Activated T-cell treated with anti-CD3 and anti-CD28 coated beads for 48 hours (primary cell): ENCODE measurements around the gene ADORA2A.
A peak's percentile ranks its signal among the peaks of the same experiment; 100 is the strongest.

Experiments used
- DNase-seq: peaks from one replicate; pipeline ENCODE4 v3.0.0-alpha.2; 2020; ENCODE audit warnings: low read depth

Gene ADORA2A

DNA sequence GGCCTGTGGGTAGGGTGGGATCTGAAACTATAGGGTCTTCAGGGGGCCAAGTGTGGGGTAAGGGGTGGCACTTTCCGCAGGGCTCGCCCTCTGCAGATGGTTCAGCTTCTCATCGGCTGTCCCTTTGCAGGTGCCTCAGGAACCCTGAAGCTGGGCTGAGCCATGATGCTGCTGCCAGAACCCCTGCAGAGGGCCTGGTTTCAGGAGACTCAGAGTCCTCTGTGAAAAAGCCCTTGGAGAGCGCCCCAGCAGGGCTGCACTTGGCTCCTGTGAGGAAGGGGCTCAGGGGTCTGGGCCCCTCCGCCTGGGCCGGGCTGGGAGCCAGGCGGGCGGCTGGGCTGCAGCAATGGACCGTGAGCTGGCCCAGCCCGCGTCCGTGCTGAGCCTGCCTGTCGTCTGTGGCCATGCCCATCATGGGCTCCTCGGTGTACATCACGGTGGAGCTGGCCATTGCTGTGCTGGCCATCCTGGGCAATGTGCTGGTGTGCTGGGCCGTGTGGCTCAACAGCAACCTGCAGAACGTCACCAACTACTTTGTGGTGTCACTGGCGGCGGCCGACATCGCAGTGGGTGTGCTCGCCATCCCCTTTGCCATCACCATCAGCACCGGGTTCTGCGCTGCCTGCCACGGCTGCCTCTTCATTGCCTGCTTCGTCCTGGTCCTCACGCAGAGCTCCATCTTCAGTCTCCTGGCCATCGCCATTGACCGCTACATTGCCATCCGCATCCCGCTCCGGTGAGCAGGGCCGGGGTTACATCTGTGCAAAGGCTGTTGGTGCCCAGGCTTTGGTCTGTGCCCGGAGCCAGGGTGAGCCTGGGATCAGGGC, 5.8 kb downstream of the ADORA2A start:
- no peak for DNase-seq

DNA sequence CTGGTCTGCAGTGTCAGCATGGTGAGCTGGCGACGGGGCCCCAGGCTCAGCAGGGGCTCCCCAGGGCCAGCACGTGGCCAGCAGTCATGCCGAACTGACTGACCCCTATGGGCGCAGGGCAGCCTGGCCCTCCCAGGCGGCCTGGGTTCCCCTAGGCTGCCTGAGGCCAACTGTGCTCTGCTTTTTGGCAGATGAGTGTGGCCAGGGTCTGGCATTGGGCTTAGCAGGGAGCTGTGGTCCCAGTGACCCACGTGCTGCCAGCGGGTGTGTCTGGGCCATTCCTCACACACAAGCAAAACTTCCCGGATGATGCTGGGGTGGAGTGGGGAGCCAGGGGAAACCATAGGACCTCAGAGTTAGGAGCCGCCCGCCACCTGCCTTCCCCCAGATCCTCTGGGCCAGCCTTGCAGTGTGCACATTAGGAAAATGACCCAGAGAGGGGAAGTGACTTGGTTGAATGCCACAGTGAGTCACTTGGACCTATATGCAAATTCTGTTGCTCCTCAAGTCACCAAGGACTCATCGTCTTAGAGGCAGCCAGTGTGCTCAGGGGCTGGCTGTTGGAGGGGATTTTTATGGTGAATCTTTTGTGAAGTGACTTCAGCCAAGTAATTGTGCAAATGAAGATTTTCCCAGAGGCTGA, 6.5 kb downstream of the ADORA2A start:
- no peak for DNase-seq

DNA sequence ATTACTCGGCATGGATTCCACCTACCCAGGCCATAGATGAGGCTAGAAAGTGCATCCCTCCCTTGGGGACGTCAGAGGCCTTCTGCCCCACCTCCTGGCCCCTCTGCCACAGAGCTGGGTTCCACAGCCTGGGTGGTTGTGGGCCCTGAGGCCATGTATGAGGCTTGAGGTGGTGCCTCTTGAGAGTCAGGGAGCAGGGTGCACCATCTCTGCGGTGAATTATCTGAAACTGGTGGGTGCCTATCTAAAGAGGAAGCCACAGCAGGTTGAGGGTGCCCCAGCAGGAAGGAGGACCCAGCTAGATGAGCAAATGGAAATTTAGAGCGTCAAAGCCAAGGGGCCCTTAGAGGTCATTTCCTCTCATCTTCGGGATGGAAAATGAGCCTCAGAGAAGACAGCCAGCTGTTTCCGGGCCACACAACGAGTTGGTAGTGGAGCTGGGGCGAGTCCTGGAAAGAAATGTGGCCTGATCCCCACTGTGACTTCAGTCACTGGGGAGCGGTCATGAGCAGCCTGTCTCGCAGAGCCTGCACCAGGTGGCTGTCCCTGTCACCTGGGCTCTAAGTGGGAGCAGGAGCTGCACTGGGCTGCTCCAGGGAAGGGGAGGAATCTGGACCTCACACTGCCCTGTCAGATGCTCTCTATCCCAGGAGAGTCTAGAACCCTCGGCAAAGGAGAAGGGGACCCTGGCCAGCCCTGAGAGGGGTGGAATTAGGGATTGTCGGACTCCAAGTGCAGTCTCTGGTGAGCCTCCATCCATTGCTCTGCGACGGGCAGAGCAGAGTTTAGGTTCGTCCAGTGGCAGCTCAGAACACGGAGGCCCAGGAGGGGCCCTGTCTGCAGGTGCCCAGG, 7.3 kb downstream of the ADORA2A start:
- DNase-seq: peak; percentile 61

DNA sequence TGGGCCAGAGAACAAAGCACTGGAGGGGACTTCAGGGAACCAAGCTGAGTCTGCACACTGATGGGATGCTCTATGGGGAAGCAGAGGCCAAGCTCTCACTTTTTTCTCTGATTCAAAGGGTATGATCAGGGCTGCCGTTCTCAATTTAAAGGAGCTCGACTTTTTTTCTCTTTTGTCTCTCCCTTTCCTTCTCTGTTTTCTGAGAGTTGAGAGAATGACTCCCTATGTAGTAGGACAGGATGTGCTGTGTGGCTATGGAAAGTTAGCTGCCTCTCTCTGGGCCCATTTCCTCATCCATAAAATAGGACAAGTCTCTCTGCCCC, 7.9 kb downstream of the ADORA2A start:
- DNase-seq: no peak

DNA sequence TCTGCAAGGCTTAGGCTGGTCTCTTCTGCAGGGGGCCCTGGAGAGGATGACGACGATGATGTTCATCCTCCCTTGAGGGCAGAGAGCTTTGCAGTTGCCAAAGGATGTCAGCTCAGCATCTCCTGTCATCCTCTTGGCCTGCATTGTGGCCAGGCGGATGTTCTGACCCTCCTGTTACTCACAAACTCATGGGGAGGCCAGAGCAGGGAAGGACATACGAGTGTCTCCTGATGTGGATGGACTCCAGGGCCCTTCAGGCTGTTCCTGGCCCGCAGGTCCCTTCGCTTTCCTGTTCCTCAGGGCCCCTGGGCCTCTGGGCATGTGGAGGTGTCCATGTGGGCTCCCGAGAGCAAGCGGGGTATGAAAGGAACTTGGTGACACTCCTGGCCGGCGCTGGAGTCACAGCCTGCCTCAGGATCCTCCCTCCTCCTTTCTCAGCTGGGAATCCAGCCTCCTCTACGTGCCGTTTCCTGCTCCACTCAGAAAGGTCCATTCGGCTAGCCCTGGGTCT, 8.5 kb downstream of the ADORA2A start:
- DNase-seq: no peak

DNA sequence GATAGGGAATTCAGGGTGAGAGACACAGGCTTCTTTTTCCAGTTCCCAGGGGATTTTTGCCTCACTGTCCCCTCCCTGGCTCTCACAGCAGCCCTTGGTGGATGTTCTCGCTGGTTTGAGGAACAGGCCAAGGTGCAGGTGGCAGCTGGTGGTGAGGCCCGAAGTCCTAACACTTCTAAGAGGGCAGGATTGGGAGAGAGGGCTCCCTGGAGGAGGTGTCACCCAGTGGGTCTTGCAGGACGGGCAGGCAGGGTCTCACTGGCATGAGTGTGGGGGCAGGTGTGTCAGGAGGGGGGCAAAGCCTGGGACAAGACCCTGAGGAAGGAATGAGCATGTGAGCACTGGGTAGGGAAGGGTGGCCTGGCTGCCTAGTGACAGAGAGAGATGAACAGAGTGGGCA, 9.2 kb downstream of the ADORA2A start:
- no peak for DNase-seq

DNA sequence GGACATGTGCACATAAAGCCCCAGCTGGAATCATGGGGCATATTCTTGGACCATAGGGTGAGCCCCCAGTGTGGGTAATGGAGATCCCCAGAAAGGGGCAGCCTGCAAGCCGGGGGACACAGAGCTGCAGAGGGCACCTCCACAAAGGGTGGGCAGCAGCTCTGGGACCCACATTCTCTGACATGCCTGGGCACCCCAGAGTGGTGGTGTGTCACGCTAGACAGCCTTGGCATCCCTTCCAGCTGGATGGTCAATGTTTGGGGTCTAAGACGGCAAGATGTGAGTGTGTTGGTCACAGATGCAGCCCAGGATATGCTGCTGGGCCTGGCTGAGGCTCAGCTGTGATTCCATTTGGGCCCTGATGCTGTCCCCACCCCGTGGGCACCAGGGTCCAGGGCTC, 9.7 kb downstream of the ADORA2A start:
- no peak for DNase-seq

DNA sequence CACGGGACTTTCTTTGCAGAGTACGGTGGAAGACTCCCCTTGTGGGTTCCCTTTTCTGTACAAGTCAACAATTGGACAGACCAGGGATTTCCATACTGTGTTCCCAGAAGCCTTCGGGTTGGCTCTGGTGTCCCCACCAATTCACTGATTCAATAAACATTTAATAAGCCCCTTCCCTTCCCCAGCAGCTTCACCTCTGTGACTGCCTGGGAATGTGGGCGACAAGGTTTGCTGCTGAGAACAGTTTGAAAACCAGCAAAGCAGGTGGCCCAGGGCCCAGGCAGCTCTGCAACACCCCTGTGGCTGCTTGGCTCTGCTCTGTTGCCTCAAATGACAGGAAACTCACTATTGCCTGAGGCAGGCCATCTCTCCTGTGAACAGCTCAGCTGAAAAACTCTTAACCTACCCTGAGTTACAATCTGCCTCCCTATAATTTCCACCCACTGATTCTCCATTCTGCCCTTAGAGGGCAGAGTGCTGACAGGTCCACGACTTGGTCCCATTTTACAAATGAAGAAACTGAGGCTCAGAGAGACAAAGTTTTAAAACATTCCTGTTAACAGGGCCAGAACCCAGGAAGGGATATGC, 10.4 kb downstream of the ADORA2A start:
- no peak for DNase-seq

DNA sequence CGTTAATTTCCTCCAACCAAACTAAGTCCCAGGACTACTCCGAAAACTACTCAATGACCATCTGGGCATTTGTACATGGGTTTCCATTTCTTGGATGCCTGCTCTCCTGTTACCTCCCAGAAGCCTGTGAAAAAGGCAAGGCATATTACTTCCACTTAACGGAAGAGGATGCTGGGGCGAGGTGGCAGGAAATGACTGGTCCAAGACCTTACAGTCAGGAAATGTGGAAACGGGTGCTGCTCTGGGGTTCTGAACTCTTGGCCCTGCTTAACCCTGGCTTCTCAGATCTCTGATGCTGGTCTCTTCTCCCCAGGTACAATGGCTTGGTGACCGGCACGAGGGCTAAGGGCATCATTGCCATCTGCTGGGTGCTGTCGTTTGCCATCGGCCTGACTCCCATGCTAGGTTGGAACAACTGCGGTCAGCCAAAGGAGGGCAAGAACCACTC, 12.9 kb downstream of the ADORA2A start:
- no peak for DNase-seq

DNA sequence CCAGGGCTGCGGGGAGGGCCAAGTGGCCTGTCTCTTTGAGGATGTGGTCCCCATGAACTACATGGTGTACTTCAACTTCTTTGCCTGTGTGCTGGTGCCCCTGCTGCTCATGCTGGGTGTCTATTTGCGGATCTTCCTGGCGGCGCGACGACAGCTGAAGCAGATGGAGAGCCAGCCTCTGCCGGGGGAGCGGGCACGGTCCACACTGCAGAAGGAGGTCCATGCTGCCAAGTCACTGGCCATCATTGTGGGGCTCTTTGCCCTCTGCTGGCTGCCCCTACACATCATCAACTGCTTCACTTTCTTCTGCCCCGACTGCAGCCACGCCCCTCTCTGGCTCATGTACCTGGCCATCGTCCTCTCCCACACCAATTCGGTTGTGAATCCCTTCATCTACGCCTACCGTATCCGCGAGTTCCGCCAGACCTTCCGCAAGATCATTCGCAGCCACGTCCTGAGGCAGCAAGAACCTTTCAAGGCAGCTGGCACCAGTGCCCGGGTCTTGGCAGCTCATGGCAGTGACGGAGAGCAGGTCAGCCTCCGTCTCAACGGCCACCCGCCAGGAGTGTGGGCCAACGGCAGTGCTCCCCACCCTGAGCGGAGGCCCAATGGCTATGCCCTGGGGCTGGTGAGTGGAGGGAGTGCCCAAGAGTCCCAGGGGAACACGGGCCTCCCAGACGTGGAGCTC, 13.5 kb downstream of the ADORA2A start:
- no peak for DNase-seq

DNA sequence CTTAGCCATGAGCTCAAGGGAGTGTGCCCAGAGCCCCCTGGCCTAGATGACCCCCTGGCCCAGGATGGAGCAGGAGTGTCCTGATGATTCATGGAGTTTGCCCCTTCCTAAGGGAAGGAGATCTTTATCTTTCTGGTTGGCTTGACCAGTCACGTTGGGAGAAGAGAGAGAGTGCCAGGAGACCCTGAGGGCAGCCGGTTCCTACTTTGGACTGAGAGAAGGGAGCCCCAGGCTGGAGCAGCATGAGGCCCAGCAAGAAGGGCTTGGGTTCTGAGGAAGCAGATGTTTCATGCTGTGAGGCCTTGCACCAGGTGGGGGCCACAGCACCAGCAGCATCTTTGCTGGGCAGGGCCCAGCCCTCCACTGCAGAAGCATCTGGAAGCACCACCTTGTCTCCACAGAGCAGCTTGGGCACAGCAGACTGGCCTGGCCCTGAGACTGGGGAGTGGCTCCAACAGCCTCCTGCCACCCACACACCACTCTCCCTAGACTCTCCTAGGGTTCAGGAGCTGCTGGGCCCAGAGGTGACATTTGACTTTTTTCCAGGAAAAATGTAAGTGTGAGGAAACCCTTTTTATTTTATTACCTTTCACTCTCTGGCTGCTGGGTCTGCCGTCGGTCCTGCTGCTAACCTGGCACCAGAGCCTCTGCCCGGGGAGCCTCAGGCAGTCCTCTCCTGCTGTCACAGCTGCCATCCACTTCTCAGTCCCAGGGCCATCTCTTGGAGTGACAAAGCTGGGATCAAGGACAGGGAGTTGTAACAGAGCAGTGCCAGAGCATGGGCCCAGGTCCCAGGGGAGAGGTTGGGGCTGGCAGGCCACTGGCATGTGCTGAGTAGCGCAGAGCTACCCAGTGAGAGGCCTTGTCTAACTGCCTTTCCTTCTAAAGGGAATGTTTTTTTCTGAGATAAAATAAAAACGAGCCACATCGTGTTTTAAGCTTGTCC, 14.3 kb downstream of the ADORA2A start:
- DNase-seq: no peak

DNA sequence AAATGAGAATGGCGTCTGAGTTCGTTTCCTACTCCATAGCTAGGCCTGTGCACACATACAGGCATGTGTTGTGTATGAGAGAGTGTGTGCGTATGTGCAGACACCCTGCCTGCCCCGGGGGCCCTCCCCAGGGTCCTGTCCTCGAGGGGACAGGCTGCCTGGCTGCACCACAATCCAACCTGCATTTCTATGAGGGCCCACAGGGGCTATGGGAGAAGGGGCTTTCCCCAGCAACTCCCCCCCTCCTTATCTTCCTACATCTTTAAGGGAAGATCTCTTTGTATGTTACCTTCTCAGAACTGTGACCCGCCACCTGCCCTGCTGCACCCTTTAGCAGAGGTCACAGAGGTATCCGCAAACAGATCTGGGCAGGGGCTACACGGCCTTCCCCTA, 14.9 kb downstream of the ADORA2A start:
- DNase-seq: no peak

DNA sequence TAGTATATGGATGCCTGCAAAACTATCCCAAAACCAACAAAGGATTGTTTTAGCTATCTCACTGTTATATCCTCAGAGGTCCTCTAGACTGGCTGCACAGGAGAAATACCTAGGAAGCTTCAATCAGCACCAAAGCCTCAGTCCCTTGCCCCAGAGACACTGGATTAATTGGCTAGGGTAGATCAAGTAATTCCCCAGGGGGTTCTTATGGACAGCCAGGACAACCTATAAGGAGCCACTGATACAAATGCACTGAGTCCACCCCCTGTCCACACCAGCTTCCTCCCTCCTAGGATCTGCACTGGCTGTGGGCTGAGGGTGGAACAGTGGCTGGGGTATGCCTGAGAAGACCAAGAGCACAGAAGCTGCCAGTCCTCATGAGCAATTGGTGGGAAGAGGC, 16.3 kb downstream of the ADORA2A start:
- no peak for DNase-seq

DNA sequence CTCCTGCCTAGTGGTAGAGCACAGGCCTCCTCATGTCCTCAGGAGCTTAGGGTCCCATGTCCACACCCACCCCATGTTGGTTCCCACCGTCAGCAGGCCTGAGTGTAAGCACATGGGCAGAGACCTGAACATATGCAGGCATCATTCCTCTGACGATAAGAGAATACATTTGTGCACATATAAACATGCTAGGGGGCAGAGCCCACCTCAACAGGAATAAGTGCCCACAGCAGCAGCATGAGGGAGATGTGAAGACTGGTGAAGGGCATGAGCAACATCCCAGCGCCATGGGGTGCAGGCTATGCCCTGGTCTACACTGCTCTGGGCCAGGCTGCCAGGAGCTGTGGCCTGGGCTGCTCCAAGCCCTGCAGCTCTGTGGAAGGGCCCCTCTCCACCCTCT, 16.9 kb downstream of the ADORA2A start:
- no peak for DNase-seq

DNA sequence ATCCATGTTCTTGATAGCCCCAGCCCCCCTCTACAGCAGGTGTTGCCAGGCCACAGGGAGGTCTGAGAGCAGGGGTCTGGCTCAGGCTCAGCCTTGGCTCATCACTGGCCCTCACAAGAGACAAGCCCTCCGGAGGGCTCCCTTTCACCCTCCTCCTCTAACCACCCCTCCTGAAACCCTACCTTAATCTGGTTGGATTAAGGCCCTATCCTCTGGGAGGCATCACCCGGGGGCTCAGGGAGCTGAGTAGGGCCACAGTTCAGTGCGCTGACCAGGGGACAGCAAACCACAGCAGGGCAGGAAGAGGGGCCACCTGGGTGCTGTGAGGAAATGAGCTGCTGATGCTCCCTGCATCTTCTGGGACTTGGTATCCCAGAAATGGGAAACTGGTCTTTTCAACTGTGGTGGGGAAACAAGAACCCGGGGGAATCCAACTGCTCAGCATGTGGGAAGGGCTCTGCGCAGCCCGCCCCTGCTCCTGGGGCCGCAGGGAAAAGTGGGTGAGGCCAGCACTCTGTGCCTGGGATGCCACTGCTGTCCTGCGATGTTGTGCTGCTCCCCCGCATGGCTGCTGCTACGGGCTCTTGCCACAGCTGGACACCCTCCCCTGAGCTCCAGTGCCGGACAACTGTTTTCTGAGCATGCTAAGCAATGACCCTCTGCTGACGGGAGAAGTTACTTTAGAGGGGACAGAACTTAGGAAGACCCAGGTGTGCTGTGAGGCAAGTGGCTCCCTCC, 17.5 kb downstream of the ADORA2A start:
- DNase-seq: no peak

DNA sequence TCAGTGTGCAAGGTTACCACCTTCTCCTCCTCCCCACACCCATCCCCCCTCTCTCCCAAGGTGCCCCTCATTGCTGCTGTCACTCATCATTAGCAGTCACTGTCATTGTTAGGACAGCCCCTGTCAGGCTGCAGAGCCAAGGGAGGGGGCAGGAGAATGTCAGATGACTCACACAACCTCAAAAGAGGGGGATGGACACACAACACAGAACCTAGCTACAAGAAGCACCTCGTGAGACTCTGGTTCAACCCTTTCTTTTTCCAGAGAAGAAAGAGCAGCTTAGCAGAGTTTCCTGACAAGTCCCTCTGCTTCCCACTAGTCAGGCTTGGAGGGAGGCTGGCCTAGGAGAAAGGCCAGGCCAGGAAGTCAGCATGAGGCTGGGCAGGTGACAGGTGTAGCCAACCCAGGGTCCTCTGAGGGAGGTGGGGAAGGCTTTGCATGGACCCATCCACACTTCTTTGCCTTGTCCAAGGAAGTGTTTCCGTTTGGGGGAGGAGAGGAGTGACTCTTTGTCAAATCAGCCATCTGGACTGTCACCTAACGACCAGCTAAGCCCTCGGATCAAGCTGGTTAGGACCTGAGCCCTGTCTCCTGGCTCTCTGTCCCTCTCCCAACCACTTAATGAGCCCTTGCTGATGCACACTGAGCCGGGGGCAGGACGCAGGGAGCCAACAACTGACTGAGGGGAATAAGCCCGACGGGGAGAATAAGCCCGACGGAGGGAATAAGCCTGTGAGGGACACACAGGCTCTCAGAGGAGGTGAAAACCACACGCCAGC, 18.3 kb downstream of the ADORA2A start:
- no peak for DNase-seq

DNA sequence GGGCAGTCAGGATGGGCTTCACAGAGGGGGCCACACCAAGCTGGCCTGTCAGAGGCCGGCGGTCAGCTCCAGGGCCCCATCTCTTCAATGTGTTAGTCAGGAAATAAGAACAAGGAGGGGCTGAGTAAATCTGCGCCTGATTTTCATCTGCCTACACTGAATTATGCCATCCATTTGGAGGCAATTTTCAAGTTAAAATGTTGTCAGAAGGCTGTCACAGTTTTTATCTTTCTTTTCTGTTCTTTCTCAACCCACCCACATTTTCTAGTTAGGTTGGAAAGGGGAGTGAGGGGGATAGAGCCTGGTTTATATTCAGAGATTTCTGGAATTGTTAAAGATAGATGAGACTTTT, 18.8 kb downstream of the ADORA2A start:
- no peak for DNase-seq

DNA sequence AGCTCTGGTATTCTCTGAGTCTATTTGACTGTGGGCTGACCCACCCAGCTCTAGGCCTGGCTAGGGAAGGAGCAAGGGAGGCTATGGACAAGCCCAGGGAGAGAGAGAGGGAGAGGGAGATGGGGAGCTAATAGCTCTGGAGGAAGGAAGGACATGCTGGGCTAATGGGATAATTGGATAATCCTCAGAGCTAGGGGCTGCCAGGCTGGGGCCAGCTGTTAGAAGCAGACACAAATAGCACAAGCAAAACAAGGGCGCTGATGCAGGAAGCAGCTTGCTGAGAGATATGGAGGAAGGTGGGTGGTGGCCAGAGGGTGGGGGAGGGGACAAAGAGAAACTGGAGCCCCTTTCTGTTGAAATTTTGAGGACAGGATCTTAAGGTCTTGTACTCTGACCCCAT, 23.2 kb downstream of the ADORA2A start:
- no peak for DNase-seq

DNA sequence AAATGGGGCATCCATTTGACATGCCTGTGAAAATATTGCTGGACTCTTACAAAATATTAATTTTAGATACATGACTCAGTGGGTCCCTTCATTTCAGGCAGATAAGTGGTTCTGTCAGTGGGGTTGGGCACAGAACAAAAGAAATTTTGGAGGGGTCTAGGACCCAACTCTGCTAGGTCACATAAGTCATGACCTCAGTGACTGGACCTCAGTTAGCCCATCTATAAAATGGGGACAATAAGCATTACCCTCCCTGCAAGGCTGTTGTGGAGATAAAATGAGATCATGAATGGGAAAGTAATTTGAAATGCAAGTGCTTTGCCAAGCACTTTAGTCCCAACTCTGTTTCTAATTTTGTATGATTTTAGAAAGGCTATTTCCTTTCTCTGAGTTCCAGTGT, 23.8 kb downstream of the ADORA2A start:
- DNase-seq: no peak
